PC-9 (cell line): Measurements from ENCODE around the gene YIPF2. TPM values are rescaled to one million over a fixed set of nuclear protein-coding genes. Genes with fewer than 3 reads are reported as not detected.

ENCODE experiments used
- BruUV-seq: library from RNA; stranded (reverse); fragments of 400-500 nt; replicated peaks from 2 replicates; lab custom pipeline; 2021; lab: Mats Ljungman, UMichigan
- CTCF ChIA-PET: fragments of 300-600 bp; sonication (Branson Sonifier 250); formaldehyde crosslinking; loops from one replicate; lab custom pipeline; 2022; ENCODE audit warnings: antibody characterized with exemption; lab: Charles Lee
- POLR2A ChIA-PET: fragments of 300-600 bp; sonication (Branson Sonifier 250); formaldehyde crosslinking; loops from one replicate; lab custom pipeline; 2022; ENCODE audit warnings: antibody characterized with exemption; ENCODE audit not compliant: unreplicated experiment; lab: Charles Lee
- DNase-seq, 2 experiments: peaks; one replicate each; pipeline versions ENCODE4 v3.0.0 to v3.0.0-alpha.2; 2015 to 2022; ENCODE audit warnings: mixed read lengths in 1 of 2
- H2AFZ ChIP-seq: fragments of 200-600 bp; sonication (generic); 2 replicates; pipeline ENCODE4 v1.8.1; 2017; ENCODE audit warnings: antibody characterized with exemption
- H3F3A ChIP-seq: fragments of 200-600 bp; sonication (generic); 2 replicates; pipeline ENCODE4 v1.8.1; 2017; ENCODE audit warnings: antibody characterized with exemption, mild to moderate bottlenecking, low read depth; ENCODE audit not compliant: insufficient read depth
- H3K27ac ChIP-seq: fragments of 200-600 bp; sonication (generic); 2 replicates; pipeline ENCODE4 v1.6.1; 2016; ENCODE audit warnings: mixed run types
- H3K27me3 ChIP-seq: fragments of 200-600 bp; sonication (generic); 2 replicates; pipeline ENCODE4 v1.6.1; 2016; ENCODE audit warnings: low read depth, mixed run types; ENCODE audit not compliant: insufficient read depth
- H3K36me3 ChIP-seq: fragments of 200-600 bp; sonication (generic); 2 replicates; pipeline ENCODE4 v1.6.1; 2016; ENCODE audit warnings: low read depth, mixed run types
- H3K4me1 ChIP-seq: fragments of 200-600 bp; sonication (generic); replicated peaks from 2 replicates; pipeline ENCODE4 v1.6.1; 2016; ENCODE audit warnings: mixed run types; ENCODE audit not compliant: insufficient read depth
- H3K4me2 ChIP-seq: fragments of 200-600 bp; sonication (generic); 2 replicates; pipeline ENCODE4 v1.6.1; 2017; ENCODE audit warnings: mixed run types
- H3K4me3 ChIP-seq: fragments of 200-600 bp; sonication (generic); 2 replicates; pipeline ENCODE4 v1.6.1; 2016; ENCODE audit warnings: mixed run types
- H3K79me2 ChIP-seq: fragments of 200-600 bp; sonication (generic); 2 replicates; pipeline ENCODE4 v1.6.1; 2017; ENCODE audit warnings: low read depth, mixed run types
- H3K9me2 ChIP-seq: fragments of 200-600 bp; sonication (generic); 2 replicates; pipeline ENCODE4 v1.8.1; 2017; ENCODE audit warnings: mild to moderate bottlenecking; ENCODE audit not compliant: insufficient read depth
- H3K9me3 ChIP-seq: fragments of 200-600 bp; sonication (generic); 2 replicates; pipeline ENCODE4 v1.8.1; 2016; ENCODE audit warnings: low read depth; ENCODE audit not compliant: insufficient read depth
- H4K20me1 ChIP-seq: fragments of 200-600 bp; sonication (generic); 2 replicates; pipeline ENCODE4 v1.8.1; 2017; ENCODE audit not compliant: insufficient read depth
- EZH2 ChIP-seq: fragments of 200-600 bp; sonication (generic); IDR thresholded peaks from 2 replicates; pipeline ENCODE4 v1.8.0; 2017; ENCODE audit warnings: antibody characterized with exemption, low read depth
- intact Hi-C: fragments of 100-400 bp; cut with micrococcal nuclease; formaldehyde crosslinking; loops from one replicate; pipeline ENCODE4 v1.10.0; 2022; ENCODE audit not compliant: unreplicated experiment
- total RNA-seq: library from RNA; stranded (reverse); gene quantifications from 2 replicates; pipeline ENCODE4 v1.2.3, GENCODE V29; 2021
- TF ChIP-seq, protein P1 (sequence below): fragments of 200-600 bp; sonication (generic); conservative IDR thresholded peaks from 2 replicates; pipeline ENCODE4 v1.6.1; 2017; ENCODE audit warnings: mixed run types, antibody characterized with exemption, mild to moderate bottlenecking, moderate library complexity

YIPF2 gene
- total RNA-seq, 1 experiment from 2014 or later = 60.2 TPM

DNA sequence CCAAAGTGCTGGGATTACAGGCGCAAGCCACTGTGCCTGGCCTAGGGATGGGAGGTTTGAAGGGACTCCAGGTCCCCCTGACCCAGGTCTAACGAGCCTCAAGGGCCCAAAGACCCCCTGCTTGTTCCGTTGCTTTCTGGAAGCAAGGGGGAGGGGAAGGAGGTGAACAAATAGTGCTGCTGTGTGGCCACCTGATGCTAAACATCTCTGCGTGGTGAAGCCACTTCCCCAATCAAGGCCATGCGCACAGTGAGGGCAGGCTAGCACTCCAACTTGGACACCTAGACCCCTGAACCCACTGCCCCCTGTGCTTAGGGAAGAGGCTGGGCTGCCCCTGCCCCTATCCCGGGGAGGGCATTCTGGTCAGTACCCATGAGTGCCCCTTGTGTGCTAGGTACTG lies 33.1 kb downstream of the YIPF2 start:
- Histone ChIP-seq H3K27ac (no peak overlapping the region), H4K20me1 (peaks cover 52% of the 10 kb centered on the region), H3K27me3 (no peaks in the 10 kb centered on the region), H3K36me3 (no peaks in the 10 kb centered on the region), H3K4me2 (no peak overlapping the region), H3K9me3 (no peaks in the 10 kb centered on the region), H3K79me2 (peaks cover 65% of the 10 kb centered on the region), H3K9me2 (no peaks in the 10 kb centered on the region), H2AFZ (no peak overlapping the region), H3F3A (peaks cover 33% of the 10 kb centered on the region), H3K4me3 (no peak overlapping the region), H3K4me1 (peaks cover 37% of the 10 kb centered on the region)
- ChIA-PET CTCF (no interaction called here), POLR2A (no interaction called here)
- intact Hi-C loops = no loop called here
- BruUV-seq = no TSS peak
- DNase-seq = no peak
- TF ChIP-seq, protein P1, sequence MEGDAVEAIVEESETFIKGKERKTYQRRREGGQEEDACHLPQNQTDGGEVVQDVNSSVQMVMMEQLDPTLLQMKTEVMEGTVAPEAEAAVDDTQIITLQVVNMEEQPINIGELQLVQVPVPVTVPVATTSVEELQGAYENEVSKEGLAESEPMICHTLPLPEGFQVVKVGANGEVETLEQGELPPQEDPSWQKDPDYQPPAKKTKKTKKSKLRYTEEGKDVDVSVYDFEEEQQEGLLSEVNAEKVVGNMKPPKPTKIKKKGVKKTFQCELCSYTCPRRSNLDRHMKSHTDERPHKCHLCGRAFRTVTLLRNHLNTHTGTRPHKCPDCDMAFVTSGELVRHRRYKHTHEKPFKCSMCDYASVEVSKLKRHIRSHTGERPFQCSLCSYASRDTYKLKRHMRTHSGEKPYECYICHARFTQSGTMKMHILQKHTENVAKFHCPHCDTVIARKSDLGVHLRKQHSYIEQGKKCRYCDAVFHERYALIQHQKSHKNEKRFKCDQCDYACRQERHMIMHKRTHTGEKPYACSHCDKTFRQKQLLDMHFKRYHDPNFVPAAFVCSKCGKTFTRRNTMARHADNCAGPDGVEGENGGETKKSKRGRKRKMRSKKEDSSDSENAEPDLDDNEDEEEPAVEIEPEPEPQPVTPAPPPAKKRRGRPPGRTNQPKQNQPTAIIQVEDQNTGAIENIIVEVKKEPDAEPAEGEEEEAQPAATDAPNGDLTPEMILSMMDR = no peak
- no peak for TF ChIP-seq EZH2

GRCh38 chr19:10894911-10895213 lies 33.6 kb downstream of the YIPF2 start:
- CTCF ChIA-PET = no interaction called here
- intact Hi-C loops = no loop called here

DNA sequence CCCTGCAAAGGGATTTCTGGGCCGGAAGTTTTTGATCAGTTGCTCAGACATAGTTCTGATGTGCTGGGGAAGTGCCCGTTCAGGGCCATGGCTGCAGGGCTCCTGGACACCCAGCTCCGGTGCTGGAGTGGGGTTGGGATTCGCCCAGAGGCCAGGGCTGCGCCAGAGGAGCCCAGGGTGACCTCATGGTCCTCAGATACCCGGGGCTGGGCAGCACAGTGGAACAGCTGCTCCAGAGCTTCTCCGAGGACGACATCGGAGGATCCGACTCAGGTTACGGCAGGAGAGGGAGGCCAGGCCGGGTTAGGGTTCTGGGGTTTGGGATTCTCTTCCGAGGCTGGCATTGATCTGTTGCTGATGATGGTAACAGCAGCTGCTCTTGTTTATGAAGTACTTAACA lies 36.2 kb downstream of the YIPF2 start:
- no peaks in the 10 kb centered on the region for H3K36me3 ChIP-seq
- TF ChIP-seq EZH2 = no peak
- TF ChIP-seq, protein P1 = no peak
- ChIA-PET CTCF (no interaction called here), POLR2A (no interaction called here)
- H3K9me3 ChIP-seq = no peaks in the 10 kb centered on the region
- H3K4me1 ChIP-seq = 0 out of 2 replicates have a peak, but pooled peaks cover 9% of the 10 kb centered on the region
- no peak overlapping the region for H3K4me2 ChIP-seq
- H4K20me1 ChIP-seq = peaks cover 31% of the 10 kb centered on the region
- no TSS peak for BruUV-seq
- no peaks in the 10 kb centered on the region for H3K9me2 ChIP-seq
- H2AFZ ChIP-seq = no peak overlapping the region
- peaks cover 7% of the 10 kb centered on the region; the same call in 1 of the 2 replicates for H3F3A ChIP-seq
- peaks cover 64% of the 10 kb centered on the region for H3K79me2 ChIP-seq
- no peak overlapping the region for H3K27ac ChIP-seq
- H3K4me3 ChIP-seq = no peak overlapping the region
- no peak for DNase-seq
- intact Hi-C loops = no loop called here
- no peaks in the 10 kb centered on the region for H3K27me3 ChIP-seq

More at GRCh38 chr19:10894911-10895213, 33.6 kb downstream of the YIPF2 start:
- Histone ChIP-seq H3K27ac (no peak overlapping the region), H3K9me2 (no peaks in the 10 kb centered on the region), H4K20me1 (peaks cover 47% of the 10 kb centered on the region), H3F3A (peaks cover 28% of the 10 kb centered on the region), H3K4me2 (no peak overlapping the region), H3K4me3 (no peak overlapping the region), H2AFZ (no peak overlapping the region), H3K36me3 (no peaks in the 10 kb centered on the region), H3K4me1 (peaks cover 32% of the 10 kb centered on the region), H3K27me3 (no peaks in the 10 kb centered on the region), H3K9me3 (no peaks in the 10 kb centered on the region), H3K79me2 (peaks cover 60% of the 10 kb centered on the region)
- TF ChIP-seq, protein P1 = no peak
- TF ChIP-seq EZH2 = no peak
- no TSS peak for BruUV-seq
- POLR2A ChIA-PET = no interaction called here
- DNase-seq = no peak
